GM21717 (cell line): Measurements from ENCODE around the gene BAK1.

Source experiments
- ATAC-seq: cut with Tn5 transposase; IDR thresholded peaks from one replicate; pipeline ENCODE4 v1.9.1; 2021; ENCODE audit warnings: mild to moderate bottlenecking, moderate library complexity; ENCODE audit not compliant: unreplicated experiment

Gene BAK1

DNA sequence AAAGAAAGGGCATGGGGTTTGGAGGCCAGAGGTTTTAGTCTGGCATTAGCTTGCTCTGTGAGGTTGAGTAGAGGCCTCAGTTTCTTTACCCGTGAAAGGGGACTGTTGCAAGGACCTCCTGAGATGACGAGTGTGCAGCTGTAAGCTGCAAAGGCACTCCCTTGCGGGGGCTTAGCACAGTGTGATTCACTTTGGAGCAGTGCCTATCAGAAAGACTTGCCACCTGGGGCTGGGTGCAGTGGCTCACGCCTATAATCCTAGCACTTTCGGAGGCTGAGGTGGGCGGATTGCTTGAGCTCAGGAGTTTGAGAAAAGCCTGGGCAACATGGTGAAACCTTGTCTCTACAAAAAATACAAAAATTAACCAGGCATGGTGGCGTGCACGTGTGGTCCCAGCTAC is 7.5 kb upstream of the BAK1 start:
- ATAC-seq, result no peak

GRCh38 chr6:33586108-33586640 is 6.1 kb upstream of the BAK1 start:
- ATAC-seq, result no peak

DNA sequence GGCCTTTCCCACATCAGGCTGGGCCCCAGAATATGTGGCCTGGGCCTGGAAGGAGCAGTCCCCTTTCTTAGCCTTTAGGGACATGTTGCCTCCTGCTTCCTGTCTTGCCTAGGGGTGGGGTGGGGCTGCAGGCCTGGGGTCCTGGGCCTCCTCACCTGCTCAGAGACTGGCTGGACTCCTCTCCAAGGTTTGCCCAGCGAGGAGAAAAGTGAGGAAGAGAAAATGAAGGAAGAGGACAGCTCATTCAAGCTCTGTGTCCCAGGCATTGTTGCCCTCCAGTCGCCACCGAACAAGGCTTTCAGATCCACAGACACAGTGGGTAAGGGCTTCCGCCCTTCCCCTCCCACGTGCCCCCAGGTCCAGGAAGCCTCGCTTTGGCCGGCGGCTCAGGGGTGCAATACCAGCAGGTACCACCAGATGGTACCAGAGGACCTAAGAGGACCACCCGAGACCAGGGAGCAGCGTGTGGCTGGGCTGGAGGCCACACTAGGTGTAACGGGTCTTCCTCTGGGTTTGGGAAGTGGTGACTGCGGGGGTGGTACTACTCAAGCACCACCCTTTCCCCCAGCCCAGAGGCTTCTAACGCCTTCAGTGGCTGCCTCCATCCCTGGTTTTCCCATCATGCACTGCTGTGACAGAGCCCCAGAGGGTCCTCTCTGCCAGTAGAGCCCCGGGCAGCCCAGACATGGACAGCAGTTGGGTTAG is 5.5 kb upstream of the BAK1 start:
- ATAC-seq, result peak; percentile 56

DNA sequence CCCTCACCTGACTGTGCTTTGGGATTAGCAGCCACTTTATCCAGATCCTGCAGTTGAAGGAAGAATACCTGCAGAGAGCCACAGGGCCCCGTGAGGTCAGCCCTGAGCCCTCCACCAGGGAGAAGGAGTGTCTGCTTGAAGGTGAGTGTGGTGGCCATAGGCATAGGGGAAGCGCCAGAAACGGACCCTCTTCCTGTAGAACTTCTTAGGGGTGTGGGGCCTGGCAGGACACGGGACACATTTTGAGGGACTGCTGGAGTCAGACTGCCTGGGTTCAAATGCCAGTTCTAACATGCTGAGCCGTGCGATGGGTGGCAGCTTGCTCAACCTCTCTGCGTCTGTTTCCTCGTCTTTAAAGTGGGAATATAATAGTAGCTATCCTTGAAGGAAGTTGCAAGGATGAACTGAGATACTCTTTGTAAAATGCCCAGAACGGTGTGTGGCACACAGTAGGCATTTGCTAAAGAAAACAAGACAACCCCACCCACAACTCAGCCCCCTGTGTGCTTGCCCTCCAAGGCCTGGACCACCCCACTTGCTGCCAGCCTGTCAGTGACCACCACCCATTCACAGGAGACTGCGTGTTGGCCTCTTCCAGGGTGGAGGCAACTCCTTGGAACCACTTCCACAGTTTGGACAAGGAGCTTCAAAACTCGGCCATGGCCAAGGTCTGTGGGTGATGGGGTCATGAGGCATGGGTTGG is 4.8 kb upstream of the BAK1 start:
- no peak for ATAC-seq

DNA sequence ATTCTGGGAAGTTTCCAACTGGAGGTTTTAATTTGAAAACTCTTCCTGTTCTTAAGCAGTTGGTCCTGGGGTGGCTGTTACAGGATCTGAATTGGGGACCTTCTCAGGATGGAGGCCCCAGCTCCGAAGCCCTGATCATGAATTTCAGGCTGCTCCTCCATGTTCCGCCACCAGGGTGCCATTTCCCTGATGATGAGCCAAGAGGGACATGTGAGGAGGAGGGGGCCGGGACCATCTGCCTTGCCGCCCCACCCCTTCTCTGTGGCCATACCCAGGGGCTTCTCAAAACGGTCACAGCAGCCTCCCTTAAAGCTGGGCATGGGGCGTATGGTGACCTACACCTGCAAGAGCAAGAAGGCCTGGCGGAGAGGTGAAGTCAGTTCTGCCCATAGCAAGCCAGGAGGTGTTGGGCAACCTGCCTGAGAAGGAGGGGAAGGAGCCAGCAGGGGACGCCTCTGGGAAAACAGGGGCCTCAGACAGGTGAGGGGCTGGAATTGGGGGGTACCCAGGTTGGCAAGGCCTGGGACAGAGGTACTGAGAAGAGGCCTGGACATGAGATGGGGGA is 3.6 kb upstream of the BAK1 start:
- ATAC-seq, result no peak

GRCh38 chr6:33581186-33581585 is 1.1 kb upstream of the BAK1 start:
- no peak for ATAC-seq

GRCh38 chr6:33578588-33579011 is 1.5 kb downstream of the BAK1 start:
- no peak for ATAC-seq

DNA sequence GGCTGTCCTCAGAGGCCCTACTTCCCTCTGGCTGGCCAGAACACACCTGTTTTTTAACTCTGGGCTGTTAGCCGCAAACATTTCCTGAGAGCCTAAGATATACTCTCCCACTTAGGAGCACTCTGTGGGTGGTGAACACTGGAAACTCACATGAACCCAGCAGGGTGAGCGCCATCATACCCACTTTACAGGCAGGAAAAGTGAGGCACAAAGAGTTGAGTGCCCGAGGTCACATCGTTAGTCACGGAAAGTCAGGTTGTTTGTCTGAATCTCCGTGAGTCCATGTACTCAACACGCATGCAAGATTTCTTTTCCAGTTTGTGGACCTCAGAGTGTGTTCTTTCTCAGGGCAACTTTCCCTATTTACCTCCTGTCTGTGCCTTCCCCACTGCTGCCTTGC is 1.9 kb downstream of the BAK1 start:
- ATAC-seq, result no peak

DNA sequence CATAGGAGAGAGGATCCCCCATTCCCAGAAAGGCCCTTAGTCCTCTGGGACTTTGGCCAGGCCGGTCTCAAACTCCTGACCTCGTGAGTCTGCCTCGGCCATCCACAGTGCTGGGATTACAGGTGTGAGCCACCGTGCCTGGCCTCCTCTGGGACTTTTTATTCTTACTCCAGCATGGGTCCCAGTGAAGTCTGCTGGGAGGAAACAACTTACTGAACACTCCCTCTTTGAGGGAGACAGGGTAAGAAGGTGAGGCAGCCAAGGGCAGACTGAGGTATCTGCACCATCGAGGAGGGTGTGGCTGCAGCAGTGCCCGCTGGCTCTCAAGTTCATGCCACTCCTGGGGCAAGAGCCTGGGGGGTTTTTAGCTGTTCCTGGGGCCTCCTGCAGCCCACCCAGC is 2.4 kb downstream of the BAK1 start:
- no peak for ATAC-seq

- no peak for ATAC-seq
Observed at GRCh38 chr6:33577106-33577535, 3.0 kb downstream of the BAK1 start.

GRCh38 chr6:33576668-33577067 is 3.4 kb downstream of the BAK1 start:
- ATAC-seq, result no peak

- ATAC-seq, result no peak
Observed at GRCh38 chr6:33575211-33575610, 4.9 kb downstream of the BAK1 start.

DNA sequence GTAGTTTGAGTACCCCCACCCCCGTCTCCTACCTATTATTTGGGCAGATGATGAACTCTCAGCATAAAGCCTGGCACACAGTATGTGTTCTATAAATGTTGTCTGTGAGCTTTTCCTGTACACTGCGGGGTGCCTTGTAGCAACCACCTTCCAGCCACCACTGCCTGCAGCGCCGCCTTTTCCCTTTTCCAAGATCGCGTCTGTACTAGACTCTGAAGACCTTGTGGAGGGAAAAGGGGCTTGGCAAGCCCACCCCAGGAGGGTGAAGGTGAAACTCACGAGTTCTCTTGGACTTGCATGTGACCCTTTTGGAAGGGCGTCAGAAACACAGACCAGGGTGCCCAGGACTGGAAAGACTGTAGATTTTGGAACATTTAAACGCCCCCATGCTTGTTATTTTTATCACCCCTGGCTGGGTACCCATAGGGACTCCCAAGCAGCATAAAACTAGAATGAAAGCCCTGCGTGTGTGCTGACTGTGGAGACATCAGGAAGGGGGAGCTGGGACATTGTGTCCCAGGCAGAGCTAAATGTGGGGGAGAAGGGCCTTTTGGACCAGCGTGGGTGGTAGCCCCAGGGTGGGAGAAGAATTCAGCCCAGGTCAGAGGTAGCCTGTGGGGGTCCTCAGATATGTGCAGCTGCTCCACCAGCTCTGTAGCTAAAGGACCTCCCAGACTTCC is 8.3 kb downstream of the BAK1 start:
- no peak for ATAC-seq

- peak; percentile 71 for ATAC-seq
Observed at GRCh38 chr6:33570806-33571636, 9.1 kb downstream of the BAK1 start.

- no peak for ATAC-seq
Observed at GRCh38 chr6:33568826-33569570, 11.1 kb downstream of the BAK1 start.

GRCh38 chr6:33567836-33568235 is 12.2 kb downstream of the BAK1 start:
- ATAC-seq, result no peak

DNA sequence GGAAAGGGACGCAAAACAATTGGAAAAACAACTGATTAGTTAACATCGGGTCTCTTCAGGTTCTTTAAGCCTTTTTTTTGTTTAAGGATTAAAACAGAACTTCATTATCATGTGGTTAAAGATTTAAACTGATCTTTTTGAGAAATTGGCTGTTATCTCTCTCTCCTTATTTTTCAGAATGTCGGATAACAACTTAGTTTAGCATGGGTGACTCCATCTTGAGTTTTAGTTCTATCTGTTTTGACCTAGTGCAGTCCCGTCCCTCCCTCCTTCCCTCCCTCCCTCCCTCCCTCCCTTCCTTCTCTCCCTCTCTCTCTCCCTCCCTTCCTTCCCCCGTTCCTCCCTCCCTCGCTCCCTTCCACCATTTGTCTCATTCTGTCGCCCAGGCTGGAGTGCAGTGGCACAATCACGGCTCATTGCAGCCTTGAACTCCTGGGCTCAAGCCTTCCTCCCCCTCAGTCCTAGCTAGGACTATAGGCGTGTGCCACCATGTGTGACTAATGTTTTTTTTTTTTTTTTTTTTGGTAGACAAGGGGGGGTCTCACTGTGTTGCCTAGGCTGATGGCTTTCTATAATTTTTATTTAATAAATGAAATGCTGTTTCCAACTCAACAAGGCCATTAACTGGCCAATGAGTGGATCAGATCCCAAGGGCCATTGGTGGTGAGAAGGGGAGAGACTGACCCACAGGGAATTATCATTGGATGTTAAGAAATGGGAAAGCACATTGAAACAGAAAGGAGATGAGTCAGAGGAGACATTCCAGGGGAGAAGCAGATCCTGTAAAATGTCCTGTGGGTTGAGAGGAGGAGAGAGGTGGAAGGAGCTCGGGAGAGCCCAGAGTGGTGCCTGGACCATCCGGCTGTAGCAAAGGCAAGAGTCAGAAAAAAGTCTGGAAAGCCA is 13.6 kb downstream of the BAK1 start:
- ATAC-seq, result no peak

- ATAC-seq, result no peak
Observed at GRCh38 chr6:33558801-33559200, 21.3 kb downstream of the BAK1 start.

GRCh38 chr6:33557376-33557775 is 22.7 kb downstream of the BAK1 start:
- ATAC-seq, result no peak
